ENCODE measurements around the gene ITGA11. TPM values are rescaled to one million over a fixed set of nuclear protein-coding genes. Genes with fewer than 3 reads are reported as not detected.

The ITGA11 gene
- total RNA-seq, 1 experiment from 2014 or later = 0.70 TPM

DNA sequence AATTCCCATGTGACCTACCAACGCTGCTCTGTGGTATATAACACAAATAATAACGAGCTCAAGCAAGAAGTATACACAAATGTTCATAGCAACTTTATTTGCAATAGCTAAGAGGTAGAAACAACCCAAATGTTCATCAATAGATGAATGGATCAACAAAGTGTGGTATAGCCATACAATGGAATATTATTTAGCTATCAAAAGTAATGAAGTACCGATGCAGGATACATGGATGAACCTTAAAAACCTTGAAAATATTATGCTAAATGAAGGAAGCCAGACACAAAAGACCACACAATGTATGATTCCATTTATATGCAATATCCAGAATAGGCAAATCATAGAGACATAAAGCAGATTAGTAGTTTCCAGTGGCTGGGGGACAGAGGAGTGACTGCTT is 170.0 kb downstream of the ITGA11 start:
- H3K4me1 ChIP-seq (replicated peaks; ENCODE audit: insufficient read depth) = no peaks in the 10 kb centered on the region
- no peaks in the 10 kb centered on the region for H3K9me3 ChIP-seq (ENCODE audit: insufficient read depth, low read depth)
- no peak overlapping the region for H3K4me3 ChIP-seq
- POLR2A ChIA-PET (ENCODE audit: unreplicated experiment) = no interaction called here
- TF ChIP-seq, protein P1, sequence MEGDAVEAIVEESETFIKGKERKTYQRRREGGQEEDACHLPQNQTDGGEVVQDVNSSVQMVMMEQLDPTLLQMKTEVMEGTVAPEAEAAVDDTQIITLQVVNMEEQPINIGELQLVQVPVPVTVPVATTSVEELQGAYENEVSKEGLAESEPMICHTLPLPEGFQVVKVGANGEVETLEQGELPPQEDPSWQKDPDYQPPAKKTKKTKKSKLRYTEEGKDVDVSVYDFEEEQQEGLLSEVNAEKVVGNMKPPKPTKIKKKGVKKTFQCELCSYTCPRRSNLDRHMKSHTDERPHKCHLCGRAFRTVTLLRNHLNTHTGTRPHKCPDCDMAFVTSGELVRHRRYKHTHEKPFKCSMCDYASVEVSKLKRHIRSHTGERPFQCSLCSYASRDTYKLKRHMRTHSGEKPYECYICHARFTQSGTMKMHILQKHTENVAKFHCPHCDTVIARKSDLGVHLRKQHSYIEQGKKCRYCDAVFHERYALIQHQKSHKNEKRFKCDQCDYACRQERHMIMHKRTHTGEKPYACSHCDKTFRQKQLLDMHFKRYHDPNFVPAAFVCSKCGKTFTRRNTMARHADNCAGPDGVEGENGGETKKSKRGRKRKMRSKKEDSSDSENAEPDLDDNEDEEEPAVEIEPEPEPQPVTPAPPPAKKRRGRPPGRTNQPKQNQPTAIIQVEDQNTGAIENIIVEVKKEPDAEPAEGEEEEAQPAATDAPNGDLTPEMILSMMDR (conservative IDR thresholded peaks at IDR 0.05) = no peak
- no peak for TF ChIP-seq EZH2 (IDR thresholded peaks at IDR 0.05; ENCODE audit: low read depth)
- CTCF ChIA-PET = no interaction called here
- no TSS peak for BruUV-seq (replicated peaks)
- no peaks in the 10 kb centered on the region for H3K27me3 ChIP-seq (ENCODE audit: insufficient read depth, low read depth)
- H3K79me2 ChIP-seq (ENCODE audit: low read depth) = no peaks in the 10 kb centered on the region
- no peaks in the 10 kb centered on the region for H4K20me1 ChIP-seq (ENCODE audit: insufficient read depth)
- intact Hi-C loops (cut with micrococcal nuclease; ENCODE audit: unreplicated experiment) = no loop called here
- no peak overlapping the region for H3K4me2 ChIP-seq
- no peaks in the 10 kb centered on the region for H3K9me2 ChIP-seq (ENCODE audit: insufficient read depth)
- H3K36me3 ChIP-seq (ENCODE audit: low read depth) = no peaks in the 10 kb centered on the region
- DNase-seq = no peak
- no peak overlapping the region for H2AFZ ChIP-seq
- H3K27ac ChIP-seq = no peak overlapping the region
- H3F3A ChIP-seq (ENCODE audit: insufficient read depth, low read depth) = no peaks in the 10 kb centered on the region

DNA sequence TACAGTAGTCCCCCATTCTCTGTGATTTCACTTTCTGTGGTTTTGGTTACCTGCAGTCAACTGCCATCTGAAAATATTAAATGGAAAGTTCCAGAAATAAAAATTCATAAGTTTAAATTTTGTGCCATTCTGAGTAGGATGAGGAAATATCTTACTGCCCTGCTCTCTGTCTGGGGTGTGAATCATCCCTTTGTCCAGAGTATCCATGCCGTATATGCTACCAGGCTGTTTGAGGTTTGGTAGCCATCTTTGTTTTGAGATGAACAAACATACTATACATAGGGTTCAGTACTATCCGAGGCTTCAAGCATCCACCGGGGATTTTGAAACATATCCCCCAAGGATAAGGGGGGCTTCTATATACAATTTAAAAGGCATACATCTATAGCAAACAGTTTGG is 170.7 kb downstream of the ITGA11 start:
- Histone ChIP-seq H3K36me3 (ENCODE audit: low read depth) (no peaks in the 10 kb centered on the region), H3F3A (ENCODE audit: insufficient read depth, low read depth) (no peaks in the 10 kb centered on the region), H3K9me3 (ENCODE audit: insufficient read depth, low read depth) (no peaks in the 10 kb centered on the region), H3K27ac (no peak overlapping the region), H2AFZ (no peak overlapping the region), H3K4me3 (no peak overlapping the region), H3K4me1 (replicated peaks; ENCODE audit: insufficient read depth) (no peaks in the 10 kb centered on the region), H3K9me2 (ENCODE audit: insufficient read depth) (no peaks in the 10 kb centered on the region), H3K27me3 (ENCODE audit: insufficient read depth, low read depth) (no peaks in the 10 kb centered on the region), H3K4me2 (no peak overlapping the region), H4K20me1 (ENCODE audit: insufficient read depth) (no peaks in the 10 kb centered on the region), H3K79me2 (ENCODE audit: low read depth) (no peaks in the 10 kb centered on the region)
- ChIA-PET POLR2A (ENCODE audit: unreplicated experiment) (interaction anchor here (0.7 kb wide), 1 partner anchor 14 kb away, joined by 6 read pairs; no protein-coding TSS in a partner anchor), CTCF (no interaction called here)
- no peak for DNase-seq
- no TSS peak for BruUV-seq (replicated peaks)
- TF ChIP-seq, protein P1 (conservative IDR thresholded peaks at IDR 0.05) = no peak
- TF ChIP-seq EZH2 (IDR thresholded peaks at IDR 0.05; ENCODE audit: low read depth) = no peak
- intact Hi-C loops (cut with micrococcal nuclease; ENCODE audit: unreplicated experiment) = no loop called here

DNA sequence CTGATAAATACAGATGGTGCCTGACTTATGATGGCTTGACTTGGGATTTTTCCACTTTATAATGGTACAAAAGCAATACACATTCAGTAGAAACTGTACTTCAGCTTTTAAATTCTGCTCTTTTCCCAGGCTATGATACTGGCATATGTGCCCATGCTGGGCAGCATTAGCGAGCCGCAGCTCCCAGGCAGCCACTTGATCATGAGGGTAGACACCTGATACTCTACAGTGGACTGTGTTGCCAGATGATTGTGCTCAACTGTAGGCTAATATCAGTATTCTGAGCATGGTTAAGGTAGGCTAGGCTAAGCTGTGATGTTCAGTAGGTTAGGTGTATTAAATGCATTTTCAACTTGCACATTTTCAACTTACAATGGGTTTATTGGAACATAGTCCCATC is 172.1 kb downstream of the ITGA11 start:
- no peak for TF ChIP-seq EZH2 (IDR thresholded peaks at IDR 0.05; ENCODE audit: low read depth)
- TF ChIP-seq, protein P1 (conservative IDR thresholded peaks at IDR 0.05) = no peak
- H2AFZ ChIP-seq = no peak overlapping the region
- no peaks in the 10 kb centered on the region for H3F3A ChIP-seq (ENCODE audit: insufficient read depth, low read depth)
- no peaks in the 10 kb centered on the region for H3K4me1 ChIP-seq (replicated peaks; ENCODE audit: insufficient read depth)
- no peaks in the 10 kb centered on the region for H3K36me3 ChIP-seq (ENCODE audit: low read depth)
- POLR2A ChIA-PET (ENCODE audit: unreplicated experiment) = no interaction called here
- CTCF ChIA-PET = no interaction called here
- BruUV-seq (replicated peaks) = no TSS peak
- no peak for DNase-seq
- H3K27ac ChIP-seq = no peak overlapping the region
- H3K4me2 ChIP-seq = no peak overlapping the region
- H3K4me3 ChIP-seq = no peak overlapping the region
- no peaks in the 10 kb centered on the region for H3K9me2 ChIP-seq (ENCODE audit: insufficient read depth)
- intact Hi-C loops (cut with micrococcal nuclease; ENCODE audit: unreplicated experiment) = no loop called here
- H3K9me3 ChIP-seq (ENCODE audit: insufficient read depth, low read depth) = no peaks in the 10 kb centered on the region
- H3K79me2 ChIP-seq (ENCODE audit: low read depth) = no peaks in the 10 kb centered on the region
- no peaks in the 10 kb centered on the region for H3K27me3 ChIP-seq (ENCODE audit: insufficient read depth, low read depth)
- no peaks in the 10 kb centered on the region for H4K20me1 ChIP-seq (ENCODE audit: insufficient read depth)

Measured in PC-9 (cell line).